ENCODE data around the gene ITGA6. TPM values are rescaled to one million over a fixed set of nuclear protein-coding genes. Genes with fewer than 3 reads are reported as not detected.

The ITGA6 gene
- total and polyA plus RNA-seq, 5 donors, result 14.8 to 38.3 (median 30.0) TPM

DNA sequence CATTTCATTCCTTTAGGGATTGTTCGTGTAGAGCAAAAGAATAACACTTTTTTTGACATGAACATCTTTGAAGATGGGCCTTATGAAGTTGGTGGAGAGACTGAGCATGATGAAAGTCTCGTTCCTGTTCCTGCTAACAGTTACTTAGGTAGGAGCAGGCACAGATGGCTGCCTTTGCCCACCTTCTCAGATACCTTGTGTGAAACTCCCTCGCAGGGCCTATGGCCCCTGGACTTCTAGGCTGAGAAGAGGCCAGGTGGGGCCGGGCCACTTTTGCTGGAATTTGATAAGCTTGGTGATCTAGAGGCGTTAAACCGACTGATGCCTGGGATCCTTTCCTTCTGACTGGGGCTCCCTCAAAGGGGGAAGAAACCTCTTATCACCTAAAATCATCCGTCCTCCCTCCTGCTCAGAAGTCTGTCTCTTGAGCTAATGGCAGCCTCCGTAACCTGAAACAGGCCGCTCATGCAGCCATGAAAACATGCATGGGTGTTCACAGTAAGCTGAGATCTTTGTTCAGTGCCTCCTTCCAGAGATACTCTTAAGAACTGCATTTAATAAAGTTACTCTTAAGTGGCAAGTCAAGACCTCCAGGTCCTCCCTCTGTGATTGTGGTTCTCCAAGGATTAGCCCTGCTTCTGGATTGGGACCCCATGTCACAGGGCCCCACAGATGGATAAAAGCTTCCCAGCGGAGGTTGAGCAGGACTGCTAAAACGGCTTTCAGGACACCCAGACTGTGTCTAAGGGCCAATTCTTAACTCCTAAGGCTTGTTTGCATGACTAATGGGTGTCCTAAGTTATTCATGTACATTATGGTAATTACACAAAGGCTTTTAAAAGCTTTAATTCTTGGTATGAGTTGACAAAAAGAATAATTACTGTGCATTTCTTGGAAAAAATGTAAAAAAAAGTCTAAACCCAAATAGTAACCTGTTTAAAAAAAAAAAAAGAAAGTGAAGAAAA lies 43.9 kb downstream of the ITGA6 start:
- Histone ChIP-seq H3K27me3 (ENCODE audit: control insufficient read depth, insufficient read depth) (no peaks in the 10 kb centered on the region), H3K9me3 (ENCODE audit: control insufficient read depth, low read length) (no peaks in the 10 kb centered on the region), H3K4me3 (ENCODE audit: low read length) (no peak overlapping the region), H3K4me1 (ENCODE audit: control insufficient read depth, insufficient read depth, low read length) (no peaks in the 10 kb centered on the region), H3K27ac (ENCODE audit: low read length) (no peak overlapping the region)
- intact Hi-C loops (cut with DNase I), result loop anchor here in 1 of 4 donors (10.0 kb wide), 1 partner anchor 776 kb away; no protein-coding TSS in a partner anchor
- no peak for DNase-seq
- no peak for ATAC-seq
- 82% methylated on average over 11 of the region's 11 CpGs for WGBS

GRCh38 chr2:172472446-172473033 lies 45.2 kb downstream of the ITGA6 start:
- no peak for DNase-seq
- ATAC-seq, result no peak
- 70% methylated on average over 12 of the region's 12 CpGs for WGBS

DNA sequence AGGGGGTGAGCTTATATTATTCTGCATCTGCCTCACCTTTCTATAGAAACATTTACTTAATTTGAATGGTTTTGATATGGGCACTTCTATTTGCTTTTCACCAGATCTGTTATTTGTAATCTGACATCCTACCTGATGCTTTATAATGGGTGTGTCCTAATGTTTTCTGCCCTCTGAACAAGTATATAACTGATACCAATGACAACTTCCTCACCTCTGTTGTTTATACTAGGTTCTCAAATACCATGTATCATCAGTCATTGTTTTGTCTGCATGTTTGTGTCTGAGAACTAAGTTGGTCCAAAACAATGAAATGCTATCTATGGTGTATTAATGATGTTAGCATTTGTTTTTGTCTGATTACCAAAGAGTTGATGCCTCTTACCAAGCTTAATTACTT lies 45.8 kb downstream of the ITGA6 start:
- H3K27me3 ChIP-seq (ENCODE audit: control insufficient read depth, insufficient read depth), result no peaks in the 10 kb centered on the region
- no peak for DNase-seq

More at GRCh38 chr2:172472446-172473033, 45.2 kb downstream of the ITGA6 start:
- Histone ChIP-seq H3K27ac (ENCODE audit: low read length) (no peak overlapping the region), H3K9me3 (ENCODE audit: control insufficient read depth, low read length) (no peaks in the 10 kb centered on the region), H3K4me3 (ENCODE audit: low read length) (no peak overlapping the region), H3K27me3 (ENCODE audit: control insufficient read depth, insufficient read depth) (no peaks in the 10 kb centered on the region), H3K4me1 (ENCODE audit: control insufficient read depth, insufficient read depth, low read length) (no peaks in the 10 kb centered on the region)
- intact Hi-C loops (cut with DNase I), result loop anchor here in 1 of 4 donors (10.0 kb wide), 1 partner anchor 778 kb away; no protein-coding TSS in a partner anchor

DNA sequence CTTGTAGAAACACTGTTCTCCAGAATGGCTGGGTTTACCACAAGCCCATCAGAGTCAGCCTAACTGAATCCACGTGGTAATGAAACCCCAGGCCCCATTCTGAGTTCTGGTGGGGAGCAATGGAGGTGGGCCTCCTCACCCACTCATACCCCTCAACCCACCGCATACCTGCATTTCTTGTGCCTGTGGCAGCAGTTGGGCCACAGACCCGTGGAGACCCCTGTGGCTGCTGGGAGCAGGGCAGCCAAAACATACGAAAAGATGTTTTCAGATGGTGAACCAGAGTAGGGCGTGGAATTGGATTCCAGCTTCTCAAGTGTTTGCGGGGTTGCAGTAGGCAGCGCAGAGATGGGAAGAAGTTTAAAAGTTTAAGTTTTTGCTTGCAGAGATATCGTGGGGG lies 51.0 kb downstream of the ITGA6 start:
- Histone ChIP-seq H3K4me3 (ENCODE audit: low read length) (no peak overlapping the region), H3K4me1 (ENCODE audit: control insufficient read depth, insufficient read depth, low read length) (peaks cover 3% of the 10 kb centered on the region), H3K27ac (ENCODE audit: low read length) (no peak overlapping the region), H3K9me3 (ENCODE audit: control insufficient read depth, low read length) (no peaks in the 10 kb centered on the region), H3K27me3 (ENCODE audit: control insufficient read depth, insufficient read depth) (no peaks in the 10 kb centered on the region)
- DNase-seq (no peak), ATAC-seq (no peak)
- intact Hi-C loops (cut with DNase I), result loop anchor here in 1 of 4 donors (10.0 kb wide), 1 partner anchor 784 kb away; no protein-coding TSS in a partner anchor
- 86% methylated on average over 8 of the region's 8 CpGs for WGBS

More for the DNA sequence above, 45.8 kb downstream of the ITGA6 start:
- Histone ChIP-seq H3K27ac (ENCODE audit: low read length) (no peak overlapping the region), H3K9me3 (ENCODE audit: control insufficient read depth, low read length) (no peaks in the 10 kb centered on the region), H3K4me3 (ENCODE audit: low read length) (no peak overlapping the region), H3K4me1 (ENCODE audit: control insufficient read depth, insufficient read depth, low read length) (no peaks in the 10 kb centered on the region)
- intact Hi-C loops (cut with DNase I), result loop anchor here in 1 of 4 donors (10.0 kb wide), 1 partner anchor 778 kb away; no protein-coding TSS in a partner anchor
- no peak for ATAC-seq

GRCh38 chr2:172480301-172481218 lies 53.2 kb downstream of the ITGA6 start:
- peak; percentile 59 to 81 (median 65) for DNase-seq
- H3K27ac ChIP-seq (ENCODE audit: low read length), result no peak overlapping the region
- H3K9me3 ChIP-seq (ENCODE audit: control insufficient read depth, low read length), result no peaks in the 10 kb centered on the region
- H3K27me3 ChIP-seq (ENCODE audit: control insufficient read depth, insufficient read depth), result no peaks in the 10 kb centered on the region
- 41% methylated on average over 12 of the region's 12 CpGs for WGBS
- peaks cover 3% of the 10 kb centered on the region for H3K4me1 ChIP-seq (ENCODE audit: control insufficient read depth, insufficient read depth, low read length)
- peak; percentile 80 to 95 for ATAC-seq
- intact Hi-C loops (cut with DNase I), result no loop called here
- no peak overlapping the region for H3K4me3 ChIP-seq (ENCODE audit: low read length)

DNA sequence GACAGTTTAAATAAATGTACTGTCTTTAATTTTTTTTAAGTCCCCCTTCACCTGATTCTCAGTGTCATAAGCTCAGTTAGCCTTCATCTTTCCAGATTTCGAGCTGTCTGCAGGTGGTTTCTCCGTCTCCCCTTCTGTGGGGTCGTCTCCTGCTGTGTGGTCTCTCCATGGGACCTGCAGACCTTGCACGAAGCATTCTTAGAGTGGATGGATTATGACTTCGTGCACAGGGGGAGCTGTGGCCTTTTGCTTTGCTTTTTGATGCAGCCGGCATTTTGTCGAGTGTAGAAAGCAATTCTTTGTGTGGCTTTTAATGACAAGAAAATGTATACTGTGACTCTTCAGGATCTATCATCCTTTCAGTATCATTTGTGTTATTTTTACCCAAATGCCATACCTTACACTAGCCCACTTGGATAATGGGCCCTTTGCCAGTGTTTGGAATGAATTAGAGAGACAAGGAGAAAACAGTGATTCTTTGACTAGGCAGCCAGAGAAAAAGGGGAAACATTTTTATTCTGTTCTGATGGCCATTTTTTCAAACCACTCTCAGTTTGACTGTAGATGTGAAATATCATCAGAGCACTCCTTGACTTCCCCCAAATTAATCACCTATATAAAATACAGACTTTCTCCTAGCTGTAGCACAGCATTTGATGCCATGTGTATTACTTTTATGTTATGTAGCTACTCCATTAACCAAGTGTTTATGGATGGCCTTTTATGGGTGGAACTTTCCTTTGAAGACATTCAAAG lies 54.3 kb downstream of the ITGA6 start:
- Histone ChIP-seq H3K4me3 (ENCODE audit: low read length) (no peak overlapping the region), H3K4me1 (ENCODE audit: control insufficient read depth, insufficient read depth, low read length) (peaks cover 3% of the 10 kb centered on the region), H3K27ac (ENCODE audit: low read length) (no peak overlapping the region), H3K9me3 (ENCODE audit: control insufficient read depth, low read length) (no peaks in the 10 kb centered on the region), H3K27me3 (ENCODE audit: control insufficient read depth, insufficient read depth) (no peaks in the 10 kb centered on the region)
- intact Hi-C loops (cut with DNase I), result no loop called here
- ATAC-seq, result no peak
- DNase-seq, result no peak
- WGBS, result 76% methylated on average over 7 of the region's 7 CpGs

GRCh38 chr2:172484253-172484652 lies 56.9 kb downstream of the ITGA6 start:
- WGBS, result 26% methylated on average over 4 of the region's 4 CpGs

GRCh38 chr2:172484706-172485105 lies 57.3 kb downstream of the ITGA6 start:
- DNase-seq, result no peak
- intact Hi-C loops (cut with DNase I), result no loop called here
- H3K9me3 ChIP-seq (ENCODE audit: control insufficient read depth, low read length), result no peaks in the 10 kb centered on the region
- peaks cover 3% of the 10 kb centered on the region for H3K4me1 ChIP-seq (ENCODE audit: control insufficient read depth, insufficient read depth, low read length)
- ATAC-seq, result no peak
- H3K4me3 ChIP-seq (ENCODE audit: low read length), result no peak overlapping the region
- H3K27ac ChIP-seq (ENCODE audit: low read length), result no peak overlapping the region
- 80% methylated on average over 2 of the region's 2 CpGs for WGBS
- no peaks in the 10 kb centered on the region for H3K27me3 ChIP-seq (ENCODE audit: control insufficient read depth, insufficient read depth)

More at GRCh38 chr2:172484253-172484652, 56.9 kb downstream of the ITGA6 start:
- H3K4me3 ChIP-seq (ENCODE audit: low read length), result no peak overlapping the region
- ATAC-seq (no peak), DNase-seq (no peak)
- intact Hi-C loops (cut with DNase I), result no loop called here
- H3K27ac ChIP-seq (ENCODE audit: low read length), result no peak overlapping the region
- no peaks in the 10 kb centered on the region for H3K9me3 ChIP-seq (ENCODE audit: control insufficient read depth, low read length)
- no peaks in the 10 kb centered on the region for H3K27me3 ChIP-seq (ENCODE audit: control insufficient read depth, insufficient read depth)
- H3K4me1 ChIP-seq (ENCODE audit: control insufficient read depth, insufficient read depth, low read length), result peaks cover 3% of the 10 kb centered on the region

GRCh38 chr2:172488556-172488955 lies 61.2 kb downstream of the ITGA6 start:
- Histone ChIP-seq H3K27ac (ENCODE audit: low read length) (no peak overlapping the region), H3K4me1 (ENCODE audit: control insufficient read depth, insufficient read depth, low read length) (no peaks in the 10 kb centered on the region), H3K4me3 (ENCODE audit: low read length) (no peak overlapping the region), H3K27me3 (ENCODE audit: control insufficient read depth, insufficient read depth) (no peaks in the 10 kb centered on the region), H3K9me3 (ENCODE audit: control insufficient read depth, low read length) (no peaks in the 10 kb centered on the region)
- ATAC-seq (no peak), DNase-seq (no peak)
- 93% methylated on average over 3 of the region's 3 CpGs for WGBS
- intact Hi-C loops (cut with DNase I), result no loop called here

GRCh38 chr2:172489681-172490080 lies 62.3 kb downstream of the ITGA6 start:
- no peak for DNase-seq
- ATAC-seq, result no peak
- H3K9me3 ChIP-seq (ENCODE audit: control insufficient read depth, low read length), result no peaks in the 10 kb centered on the region

More at GRCh38 chr2:172489681-172490080, 62.3 kb downstream of the ITGA6 start:
- Histone ChIP-seq H3K4me3 (ENCODE audit: low read length) (no peak overlapping the region), H3K27me3 (ENCODE audit: control insufficient read depth, insufficient read depth) (no peaks in the 10 kb centered on the region), H3K27ac (ENCODE audit: low read length) (no peak overlapping the region), H3K4me1 (ENCODE audit: control insufficient read depth, insufficient read depth, low read length) (no peaks in the 10 kb centered on the region)
- intact Hi-C loops (cut with DNase I), result no loop called here

Measured in right cardiac atrium (tissue), 5 donors.